ENCODE results near the gene DDIAS.
"Not testable (repeated sequence)": the region's sequence is repeated elsewhere in the genome, so short reads cannot be mapped to it uniquely, and the experiment has no call there.

DNA sequence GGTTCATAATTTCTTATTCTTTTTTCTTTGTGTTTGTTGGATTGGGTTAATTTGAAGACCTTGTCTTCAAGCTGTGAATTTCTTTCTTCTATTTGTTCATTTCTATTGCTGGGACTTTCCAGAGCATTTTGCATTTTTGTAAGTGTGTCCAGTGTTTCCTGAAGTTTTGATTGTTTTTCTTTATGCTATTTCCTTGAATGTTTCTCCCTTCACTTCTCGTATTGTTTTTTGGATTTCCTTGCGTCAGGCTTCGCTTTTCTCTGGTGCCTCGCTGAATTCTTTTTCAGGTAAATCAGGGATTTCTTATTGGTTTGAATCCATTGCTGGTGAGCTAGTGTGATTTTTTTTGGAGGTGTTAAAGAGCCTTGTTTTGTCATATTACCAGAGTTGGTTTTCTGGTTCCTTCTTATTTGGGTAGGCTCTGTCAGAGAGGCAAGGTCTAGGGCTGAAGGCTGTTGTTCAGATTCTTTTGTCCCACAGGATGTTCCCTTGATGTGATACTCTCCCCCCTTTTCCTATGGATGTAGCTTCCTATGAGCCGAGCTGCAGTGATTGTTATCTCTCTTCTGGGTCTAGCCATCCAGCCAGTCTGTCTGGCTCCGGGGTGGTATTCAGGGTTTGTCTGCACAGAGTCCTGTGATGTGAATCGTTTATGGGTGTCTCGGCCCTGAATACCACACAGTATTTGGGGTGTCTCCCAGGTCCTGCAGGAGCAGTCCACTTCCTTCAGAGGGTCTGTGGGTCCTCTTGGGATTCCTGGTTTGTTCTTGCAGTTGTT is 21.0 kb downstream of the DDIAS start:
- not testable (repeated sequence) for TF ChIP-seq POLR2A (IDR thresholded peaks at IDR 0.05; ENCODE audit: low read depth); CTCF (IDR thresholded peaks at IDR 0.05)

All from esophagus muscularis mucosa (tissue), 3 donors.